ENCODE measurements around the gene AP4M1.

The AP4M1 gene

GRCh38 chr7:100064162-100064561 is 37.3 kb upstream of the AP4M1 start:
- DNase-seq (ENCODE audit: low read depth): no peak
- TF ChIP-seq CTCF (IDR thresholded peaks at IDR 0.05; ENCODE audit: control insufficient read depth, insufficient read depth, low read depth, low read length, missing control alignments): no peak
- no peak overlapping the region for H3K4me3 ChIP-seq (ENCODE audit: control insufficient read depth, low read depth, low read length)

GRCh38 chr7:100065452-100066186 is 35.8 kb upstream of the AP4M1 start:
- no peak for TF ChIP-seq CTCF (IDR thresholded peaks at IDR 0.05; ENCODE audit: control insufficient read depth, insufficient read depth, low read depth, low read length, missing control alignments)
- no peak for DNase-seq (ENCODE audit: low read depth)
- no peak overlapping the region for H3K4me3 ChIP-seq (ENCODE audit: control insufficient read depth, low read depth, low read length)

- DNase-seq (ENCODE audit: low read depth): no peak
- TF ChIP-seq CTCF (IDR thresholded peaks at IDR 0.05; ENCODE audit: control insufficient read depth, insufficient read depth, low read depth, low read length, missing control alignments): no peak
- H3K4me3 ChIP-seq (ENCODE audit: control insufficient read depth, low read depth, low read length): no peak overlapping the region
Measured at GRCh38 chr7:100066953-100067352, 34.5 kb upstream of the AP4M1 start.

- TF ChIP-seq CTCF (IDR thresholded peaks at IDR 0.05; ENCODE audit: control insufficient read depth, insufficient read depth, low read depth, low read length, missing control alignments): no peak
- no peak overlapping the region for H3K4me3 ChIP-seq (ENCODE audit: control insufficient read depth, low read depth, low read length)
- no peak for DNase-seq (ENCODE audit: low read depth)
Measured at GRCh38 chr7:100069991-100070390, 31.5 kb upstream of the AP4M1 start.

GRCh38 chr7:100071018-100071723 is 30.3 kb upstream of the AP4M1 start:
- DNase-seq (ENCODE audit: low read depth): no peak
- TF ChIP-seq CTCF (IDR thresholded peaks at IDR 0.05; ENCODE audit: control insufficient read depth, insufficient read depth, low read depth, low read length, missing control alignments): no peak
- no peak overlapping the region for H3K4me3 ChIP-seq (ENCODE audit: control insufficient read depth, low read depth, low read length)

GRCh38 chr7:100072462-100072861 is 29.0 kb upstream of the AP4M1 start:
- DNase-seq (ENCODE audit: low read depth): no peak
- TF ChIP-seq CTCF (IDR thresholded peaks at IDR 0.05; ENCODE audit: control insufficient read depth, insufficient read depth, low read depth, low read length, missing control alignments): no peak
- H3K4me3 ChIP-seq (ENCODE audit: control insufficient read depth, low read depth, low read length): no peak overlapping the region

All from AG09309 (cell line).